ENCODE measurements around the gene SAMD11.

- TF ChIP-seq EZH2 (IDR thresholded peaks at IDR 0.05; ENCODE audit: insufficient read depth, poor library complexity, severe bottlenecking) (no peak), EZH2phosphoT487 (IDR thresholded peaks at IDR 0.05; ENCODE audit: insufficient read depth, low read depth) (no peak)
Measured at GRCh38 chr1:897226-897625, 26.5 kb upstream of the SAMD11 start.

Measured in GM23248 (cell line).